ENCODE measurements around the gene FBXW12.

FBXW12 gene

GRCh38 chr3:48405971-48406370, 34.0 kb downstream of the FBXW12 start:
- CTCF ChIA-PET, result interaction anchor here (3.7 to 8.0 kb wide), 2 partner anchors 29 to 30 kb away, joined by 35 to 213 read pairs; no protein-coding TSS in a partner anchor
- no peak for TF ChIP-seq HDGF (IDR thresholded peaks at IDR 0.05; ENCODE audit: borderline replicate concordance)
- TF ChIP-seq FOXM1 (IDR thresholded peaks at IDR 0.05; ENCODE audit: borderline replicate concordance), result no peak
- no peak for TF ChIP-seq LEF1 (IDR thresholded peaks at IDR 0.05; ENCODE audit: borderline replicate concordance)
- no peak for TF ChIP-seq SP1 (IDR thresholded peaks at IDR 0.05)
- POLR2A ChIA-PET, result no interaction called here
- no peak for DNase-seq (ENCODE audit: extremely low spot score)

GRCh38 chr3:48406443-48407431, 34.7 kb downstream of the FBXW12 start:
- ChIA-PET POLR2A (interaction anchor here (2.4 kb wide), 1 partner anchor 29 kb away, joined by 8 read pairs; no protein-coding TSS in a partner anchor), CTCF (interaction anchor here (0.8 to 3.7 kb wide), 2 partner anchors 29 to 198 kb away, joined by 3 to 35 read pairs; no protein-coding TSS in a partner anchor)
- DNase-seq (ENCODE audit: extremely low spot score), result no peak
- TF ChIP-seq CTBP1 (IDR thresholded peaks at IDR 0.05; ENCODE audit: borderline replicate concordance), result no peak
- no peak for TF ChIP-seq TARDBP (IDR thresholded peaks at IDR 0.05)
- TF ChIP-seq BHLHE40 (IDR thresholded peaks at IDR 0.05; ENCODE audit: borderline replicate concordance), result no peak
- no peak for TF ChIP-seq ARNT (IDR thresholded peaks at IDR 0.05)
- TF ChIP-seq LEF1 (IDR thresholded peaks at IDR 0.05; ENCODE audit: borderline replicate concordance), result no peak
- TF ChIP-seq ELF4 (IDR thresholded peaks at IDR 0.05), result no peak
- no peak for TF ChIP-seq PKNOX1 (IDR thresholded peaks at IDR 0.05)
- TF ChIP-seq L3MBTL2 (conservative IDR thresholded peaks at IDR 0.05), result no peak
- no peak for TF ChIP-seq SUZ12 (IDR thresholded peaks at IDR 0.05)
- TF ChIP-seq HDGF (IDR thresholded peaks at IDR 0.05; ENCODE audit: borderline replicate concordance), result no peak
- no peak for TF ChIP-seq SP1 (IDR thresholded peaks at IDR 0.05)
- no peak for TF ChIP-seq FOXM1 (IDR thresholded peaks at IDR 0.05; ENCODE audit: borderline replicate concordance)

GRCh38 chr3:48407542-48408099, 35.6 kb downstream of the FBXW12 start:
- no peak for DNase-seq (ENCODE audit: extremely low spot score)
- CTCF ChIA-PET, result interaction anchor here (0.8 to 3.7 kb wide), 3 partner anchors 25 to 199 kb away, joined by 3 to 35 read pairs (median 9); no protein-coding TSS in a partner anchor
- TF ChIP-seq FOXK2 (IDR thresholded peaks at IDR 0.05) (no peak), NFRKB (IDR thresholded peaks at IDR 0.05) (no peak), FOXM1 (IDR thresholded peaks at IDR 0.05; ENCODE audit: borderline replicate concordance) (no peak), SUZ12 (IDR thresholded peaks at IDR 0.05) (no peak), LEF1 (IDR thresholded peaks at IDR 0.05; ENCODE audit: borderline replicate concordance) (no peak), SP1 (IDR thresholded peaks at IDR 0.05) (no peak), HDGF (IDR thresholded peaks at IDR 0.05; ENCODE audit: borderline replicate concordance) (no peak), CTBP1 (IDR thresholded peaks at IDR 0.05; ENCODE audit: borderline replicate concordance) (no peak), ELF4 (IDR thresholded peaks at IDR 0.05) (no peak), ARNT (IDR thresholded peaks at IDR 0.05) (no peak), BHLHE40 (IDR thresholded peaks at IDR 0.05; ENCODE audit: borderline replicate concordance) (no peak)
- POLR2A ChIA-PET, result interaction anchor here (0.7 to 2.4 kb wide), 2 partner anchors 29 to 38 kb away, joined by 3 to 8 read pairs; partner anchors contain the start of gene ATRIP

DNA sequence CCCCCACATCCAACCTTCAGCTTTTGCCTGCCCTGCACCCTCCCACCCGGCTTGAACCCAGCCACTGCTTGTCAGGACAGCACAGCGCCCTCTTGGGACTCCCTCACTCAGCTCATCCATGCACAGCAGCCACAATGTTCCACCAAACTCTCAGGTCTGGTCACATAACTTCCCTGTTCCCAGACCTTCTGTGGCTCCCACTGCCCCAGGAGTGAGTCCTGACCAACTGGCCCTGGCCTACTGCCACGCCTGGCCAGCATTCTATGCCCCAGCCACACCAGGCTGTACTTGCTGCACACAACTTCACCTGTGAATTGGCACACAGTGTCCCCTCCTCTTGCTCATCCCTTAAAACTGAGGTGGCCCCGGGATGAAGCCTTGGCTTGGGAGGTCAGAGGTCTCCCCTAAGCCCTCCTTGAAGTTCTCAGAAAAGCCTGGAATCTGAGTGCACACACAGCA, 36.8 kb downstream of the FBXW12 start:
- TF ChIP-seq NFRKB (IDR thresholded peaks at IDR 0.05), result no peak
- POLR2A ChIA-PET, result interaction anchor here (2.4 kb wide), 1 partner anchor 27 kb away, joined by 8 read pairs; no protein-coding TSS in a partner anchor
- CTCF ChIA-PET, result interaction anchor here (0.9 to 3.7 kb wide), 5 partner anchors 8 to 135 kb away, joined by 3 to 35 read pairs (median 4); no protein-coding TSS in a partner anchor
- DNase-seq (ENCODE audit: extremely low spot score), result no peak

GRCh38 chr3:48409291-48410201, 37.5 kb downstream of the FBXW12 start:
- TF ChIP-seq CTBP1 (IDR thresholded peaks at IDR 0.05; ENCODE audit: borderline replicate concordance) (no peak), LEF1 (IDR thresholded peaks at IDR 0.05; ENCODE audit: borderline replicate concordance) (no peak), HDGF (IDR thresholded peaks at IDR 0.05; ENCODE audit: borderline replicate concordance) (no peak), SP1 (IDR thresholded peaks at IDR 0.05) (no peak)
- ChIA-PET CTCF (interaction anchor here (1.0 to 3.7 kb wide), 3 partner anchors 9 to 26 kb away, joined by 3 to 35 read pairs (median 9); no protein-coding TSS in a partner anchor), POLR2A (interaction anchor here (2.4 kb wide), 1 partner anchor 27 kb away, joined by 8 read pairs; no protein-coding TSS in a partner anchor)
- no peak for DNase-seq (ENCODE audit: extremely low spot score)

- TF ChIP-seq BHLHE40 (IDR thresholded peaks at IDR 0.05; ENCODE audit: borderline replicate concordance), result no peak
- TF ChIP-seq LEF1 (IDR thresholded peaks at IDR 0.05; ENCODE audit: borderline replicate concordance), result no peak
- no peak for TF ChIP-seq CTBP1 (IDR thresholded peaks at IDR 0.05; ENCODE audit: borderline replicate concordance)
- TF ChIP-seq NFRKB (IDR thresholded peaks at IDR 0.05), result no peak
- TF ChIP-seq ARNT (IDR thresholded peaks at IDR 0.05), result no peak
- no peak for TF ChIP-seq SP1 (IDR thresholded peaks at IDR 0.05)
- no peak for TF ChIP-seq ZNF384 (IDR thresholded peaks at IDR 0.05)
- no peak for TF ChIP-seq FOXA1 (IDR thresholded peaks at IDR 0.05)
- no peak for TF ChIP-seq HDGF (IDR thresholded peaks at IDR 0.05; ENCODE audit: borderline replicate concordance)
- TF ChIP-seq TARDBP (IDR thresholded peaks at IDR 0.05), result no peak
- no peak for TF ChIP-seq L3MBTL2 (conservative IDR thresholded peaks at IDR 0.05)
- TF ChIP-seq SUZ12 (IDR thresholded peaks at IDR 0.05), result no peak
- TF ChIP-seq PKNOX1 (IDR thresholded peaks at IDR 0.05), result no peak
- no peak for TF ChIP-seq ELF4 (IDR thresholded peaks at IDR 0.05)
- POLR2A ChIA-PET, result no interaction called here
- DNase-seq (ENCODE audit: extremely low spot score), result no peak
Measured at GRCh38 chr3:48410205-48411040, 38.4 kb downstream of the FBXW12 start.

More at GRCh38 chr3:48410205-48411040, 38.4 kb downstream of the FBXW12 start:
- CTCF ChIA-PET, result interaction anchor here (3.3 kb wide), 1 partner anchor 26 kb away, joined by 28 read pairs; no protein-coding TSS in a partner anchor

All from HEK293T (cell line).